Esophagus (tissue), 2 donors: ENCODE measurements around the gene PYGM. TPM values are rescaled to one million over a fixed set of nuclear protein-coding genes. Genes with fewer than 3 reads are reported as not detected.

Experiments used
- H3K27ac ChIP-seq, 2 donors: one replicate each; pipeline ENCODE4 v1.5.1; 2013; ENCODE audit warnings: low read depth in 2 of 2, mild to moderate bottlenecking in 2 of 2, inconsistent platforms in 1 of 2, low read length in 1 of 2, moderate library complexity in 1 of 2
- H3K27me3 ChIP-seq, 2 donors: one replicate each; pipeline ENCODE4 v1.6.1; 2013; ENCODE audit warnings: low read length in 2 of 2, control low read depth in 1 of 2, mild to moderate bottlenecking in 1 of 2; ENCODE audit not compliant: insufficient read depth in 2 of 2, control insufficient read depth in 1 of 2
- H3K36me3 ChIP-seq, 2 donors: one replicate each; pipeline ENCODE4 v1.6.1; 2013; ENCODE audit warnings: low read length in 1 of 2; ENCODE audit not compliant: control insufficient read depth in 2 of 2, insufficient read depth in 2 of 2
- H3K4me1 ChIP-seq, 2 donors: one replicate each; pipeline ENCODE4 v1.6.1; 2013; ENCODE audit warnings: low read length in 1 of 2; ENCODE audit not compliant: control insufficient read depth in 2 of 2, insufficient read depth in 2 of 2
- H3K4me3 ChIP-seq, 2 donors: one replicate each; pipeline ENCODE4 v1.5.1; 2013; ENCODE audit warnings: low read length in 2 of 2, mild to moderate bottlenecking in 2 of 2, low read depth in 1 of 2, moderate library complexity in 1 of 2
- H3K9me3 ChIP-seq, 2 donors: one replicate each; pipeline ENCODE4 v1.6.1; 2013; ENCODE audit warnings: mild to moderate bottlenecking in 2 of 2, low read depth in 1 of 2, low read length in 1 of 2, moderate library complexity in 1 of 2; ENCODE audit not compliant: control insufficient read depth in 2 of 2, insufficient read depth in 1 of 2
- WGBS, 2 donors: extraction: QIAGEN DNeasy Blood & Tissue Kit; methylation state at CpG; one replicate each; pipeline ENCODE4 v1.1.7; 2013; 5-methylcytosine and 5-hydroxymethylcytosine counted together
- polyA plus RNA-seq, 2 donors: library from polyadenylated mRNA; stranded (reverse); fragments of 200-250 nt; gene quantifications; one replicate each; pipeline ENCODE4 v1.2.3, GENCODE V29; 2013
- donor health status: healthy with polysubstance abuse.
- donor health status: Bipolar disorder and iron deficiency.

The PYGM gene
- polyA plus RNA-seq, 2 donors, result 1.2 to 1.7 TPM

DNA sequence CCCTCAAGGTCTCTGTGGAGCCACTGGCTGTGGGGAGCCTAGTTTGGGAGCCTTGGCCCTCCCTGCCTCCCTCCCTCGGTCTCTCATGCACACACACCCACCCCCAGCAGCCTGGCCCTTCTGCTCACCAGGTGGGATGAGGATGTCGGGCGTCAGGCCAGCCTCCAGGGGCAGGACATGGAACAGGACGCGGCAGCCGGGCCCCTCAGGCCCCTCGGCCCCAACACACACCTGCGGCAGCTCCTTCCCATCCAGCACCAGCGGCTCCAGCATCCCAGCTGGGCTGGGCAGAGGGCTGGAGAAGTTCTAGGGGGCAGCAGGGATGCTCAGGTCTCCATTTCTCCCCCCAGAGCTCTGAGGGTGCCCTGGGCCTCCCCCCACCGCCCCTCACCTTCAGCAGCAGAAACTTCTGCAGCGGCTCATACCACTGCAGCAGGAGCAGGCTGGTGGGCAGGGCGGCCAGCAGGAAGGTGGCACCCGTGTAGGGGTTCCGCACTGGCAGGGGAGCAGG, 32.1 kb upstream of the PYGM start:
- Histone ChIP-seq H3K4me3 (no peak overlapping the region), H3K27ac (no peak overlapping the region), H3K9me3 (no peaks in the 10 kb centered on the region), H3K36me3 (peaks cover 0 to 19% of the 10 kb centered on the region in 2 donors), H3K4me1 (no peaks in the 10 kb centered on the region), H3K27me3 (no peaks in the 10 kb centered on the region)
- 85 to 91% methylated on average over 14 of the region's 14 CpGs for WGBS, 2 donors

DNA sequence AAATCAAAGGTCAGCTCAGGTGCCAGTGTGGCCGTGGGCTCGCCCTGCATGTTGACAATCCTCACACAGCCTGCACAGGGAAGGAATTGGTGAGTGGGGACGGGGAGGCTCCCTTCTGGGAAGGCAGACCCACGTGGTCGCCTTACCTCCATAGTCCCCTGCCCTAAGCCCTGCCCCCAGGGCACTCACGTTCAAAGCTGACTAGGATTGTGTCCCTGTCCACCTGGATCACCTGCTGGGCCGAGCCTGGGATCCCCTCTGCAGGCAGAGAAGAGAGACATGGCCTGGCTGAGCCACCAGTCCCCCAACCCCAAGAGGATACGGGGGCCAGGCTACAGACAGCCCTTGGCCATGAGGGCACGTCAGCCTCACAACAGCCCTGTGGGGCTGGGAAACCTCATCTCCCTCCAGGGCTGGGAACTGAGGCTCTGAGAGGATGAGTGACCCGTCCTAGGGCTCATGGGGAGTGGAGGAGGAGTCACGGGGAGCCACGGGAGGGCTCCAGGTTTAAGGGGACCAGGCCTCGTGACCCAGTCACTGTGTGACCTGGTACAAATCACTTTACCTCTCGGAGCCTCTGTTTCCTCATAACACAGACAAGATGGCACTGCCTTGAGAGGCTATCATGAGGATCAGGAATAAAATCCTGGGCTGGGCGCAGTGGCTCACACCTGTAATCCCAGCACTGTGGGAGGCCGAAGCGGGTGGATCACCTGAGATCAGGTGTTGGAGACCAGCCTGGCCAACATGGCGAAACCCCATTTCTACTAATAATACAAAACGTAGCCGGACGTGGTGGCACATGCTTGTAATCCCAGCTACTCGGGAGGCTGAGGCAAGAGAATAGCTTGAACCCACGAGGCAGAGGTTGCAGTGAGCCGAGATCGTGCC, 30.7 kb upstream of the PYGM start:
- H3K4me1 ChIP-seq, result no peaks in the 10 kb centered on the region
- no peak overlapping the region for H3K27ac ChIP-seq
- peaks cover 0 to 12% of the 10 kb centered on the region in 2 donors for H3K36me3 ChIP-seq
- H3K4me3 ChIP-seq, result no peak overlapping the region
- 87 to 90% methylated on average over 25 of the region's 25 CpGs for WGBS, 2 donors
- no peaks in the 10 kb centered on the region for H3K27me3 ChIP-seq
- H3K9me3 ChIP-seq, result no peaks in the 10 kb centered on the region

DNA sequence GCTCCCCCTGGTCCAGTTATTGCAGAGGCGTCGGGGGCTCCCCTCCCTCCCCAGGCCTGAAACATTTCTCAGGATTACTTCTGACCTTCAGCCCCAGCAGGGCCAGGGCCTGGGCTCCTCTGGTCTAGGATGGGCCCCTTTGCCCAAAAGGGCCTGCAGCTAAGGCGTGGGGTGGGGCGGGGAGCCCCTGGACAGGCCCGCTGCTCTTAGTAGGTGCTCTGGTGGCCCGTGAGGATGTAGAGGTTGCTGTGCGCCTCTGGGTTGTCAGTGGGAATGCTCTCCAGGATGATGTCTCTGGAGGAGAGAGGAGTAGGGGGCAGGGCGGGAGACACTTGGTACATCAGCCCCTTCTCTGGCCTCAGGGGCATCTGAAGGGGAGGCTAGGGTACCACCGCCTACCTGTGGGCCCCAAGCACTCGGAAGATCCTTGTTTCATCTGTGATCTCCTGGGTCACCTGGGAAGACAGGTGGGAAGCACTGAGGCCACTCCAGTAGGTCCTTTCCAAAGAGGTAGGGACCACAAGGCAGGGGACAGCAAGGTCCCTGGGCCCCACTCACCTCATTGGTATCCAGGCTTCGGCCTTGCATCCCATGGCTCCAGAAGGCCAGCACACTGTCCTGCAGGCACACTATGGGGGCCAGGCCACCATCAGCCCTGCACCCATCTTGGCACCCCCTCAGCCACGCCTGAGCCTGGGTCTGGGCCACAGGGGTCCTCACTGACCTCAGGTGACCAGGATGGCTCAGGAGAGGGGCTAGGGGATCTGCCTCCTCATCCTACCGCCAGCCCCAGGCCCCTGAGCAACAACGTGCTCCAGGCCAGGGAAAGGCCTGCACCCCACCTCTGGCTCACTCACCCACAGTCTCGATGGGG, 29.8 kb upstream of the PYGM start:
- no peak overlapping the region for H3K27ac ChIP-seq
- no peak overlapping the region for H3K4me3 ChIP-seq
- H3K36me3 ChIP-seq, result peaks cover 0 to 12% of the 10 kb centered on the region in 2 donors
- WGBS, 2 donors, result 89 to 91% methylated on average over 15 of the region's 15 CpGs
- no peaks in the 10 kb centered on the region for H3K4me1 ChIP-seq
- no peaks in the 10 kb centered on the region for H3K9me3 ChIP-seq
- no peaks in the 10 kb centered on the region for H3K27me3 ChIP-seq

DNA sequence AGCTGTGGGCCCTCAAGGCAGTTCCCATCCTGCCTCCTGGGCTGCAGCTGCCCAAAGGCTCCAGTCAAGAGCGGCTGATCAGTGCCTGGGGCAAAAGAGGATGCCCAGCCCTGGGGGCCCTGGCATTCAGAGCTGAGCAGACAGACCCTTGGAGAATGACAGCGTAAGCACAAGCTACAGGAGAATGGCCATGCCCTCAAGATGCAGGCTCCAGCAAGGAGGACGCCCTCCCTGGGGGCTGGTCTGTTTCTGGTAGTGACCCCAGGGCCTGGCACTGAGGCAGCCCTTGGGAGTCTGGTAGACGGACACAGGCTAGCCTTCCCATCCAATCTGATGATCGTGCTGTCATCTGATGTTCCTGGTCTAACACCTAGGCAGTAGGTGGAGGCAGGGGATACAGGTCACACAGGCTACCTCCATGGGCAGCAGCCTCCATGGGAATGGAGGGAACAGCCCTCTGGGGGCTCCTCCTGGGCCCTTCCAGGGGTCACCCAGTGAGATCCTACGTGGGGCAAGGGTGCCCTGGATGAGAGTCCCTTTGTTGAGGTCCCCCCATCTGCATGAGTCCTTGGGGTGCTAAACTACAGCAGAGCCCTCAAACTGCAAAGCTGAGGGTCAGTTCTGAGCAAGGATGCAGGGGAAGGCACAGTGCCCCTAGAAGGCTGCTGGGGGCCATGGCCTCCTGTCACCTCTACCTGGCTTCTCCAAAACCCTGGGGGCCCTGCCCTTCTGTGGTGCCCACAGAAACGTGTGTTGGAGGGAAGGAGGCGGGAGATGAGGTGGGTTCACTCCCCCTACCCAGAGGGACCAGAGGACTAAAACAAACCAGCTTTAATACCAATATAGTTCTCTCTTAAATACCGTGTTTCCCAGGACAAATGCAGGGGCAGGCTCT, 28.8 kb upstream of the PYGM start:
- H3K36me3 ChIP-seq, result peaks cover 0 to 12% of the 10 kb centered on the region in 2 donors
- H3K27ac ChIP-seq, result no peak overlapping the region
- no peaks in the 10 kb centered on the region for H3K9me3 ChIP-seq
- no peaks in the 10 kb centered on the region for H3K4me1 ChIP-seq
- WGBS, 2 donors, result 83 to 85% methylated on average over 9 of the region's 9 CpGs
- H3K27me3 ChIP-seq, result no peaks in the 10 kb centered on the region
- H3K4me3 ChIP-seq, result no peak overlapping the region

DNA sequence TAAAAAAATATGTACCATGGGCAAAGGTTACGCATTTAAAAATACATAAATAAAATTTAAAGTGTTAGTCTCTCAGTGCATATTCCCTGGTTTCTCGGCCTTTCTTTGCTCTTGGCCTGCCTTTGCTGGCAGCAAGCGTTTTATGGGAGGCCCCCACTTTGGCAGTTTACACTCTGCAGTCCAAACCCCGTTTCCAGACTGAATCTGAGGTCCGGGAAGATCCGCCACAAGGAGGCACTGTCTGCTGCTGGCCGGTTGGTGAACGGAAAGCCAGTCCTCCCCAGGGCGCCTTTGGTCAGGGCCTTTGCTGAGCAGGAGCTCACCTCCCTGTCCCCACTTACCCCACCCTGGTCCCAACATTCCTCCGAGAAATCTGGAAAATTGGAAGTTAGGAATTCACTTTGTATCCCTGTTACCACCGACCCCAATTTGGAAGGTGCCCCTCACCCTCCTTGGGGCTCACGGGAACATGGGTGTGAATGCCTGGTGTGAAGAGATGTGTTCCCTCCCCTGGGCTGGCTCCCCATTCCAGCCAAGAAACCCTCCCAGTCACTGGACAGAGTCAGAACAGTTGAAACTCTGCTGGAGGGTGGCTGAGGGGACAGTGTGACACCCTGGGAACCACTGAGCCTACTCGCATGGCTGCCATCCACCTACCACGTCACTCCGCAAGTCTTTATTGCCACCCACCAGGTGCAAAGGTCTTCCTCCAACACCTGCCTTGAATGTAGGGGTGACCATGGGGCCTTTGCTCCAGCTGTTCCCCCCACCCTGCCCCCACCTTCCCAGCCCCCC, 27.9 kb upstream of the PYGM start:
- H3K9me3 ChIP-seq, result no peaks in the 10 kb centered on the region
- no peak overlapping the region for H3K27ac ChIP-seq
- H3K4me3 ChIP-seq, result no peak overlapping the region
- H3K4me1 ChIP-seq, result no peaks in the 10 kb centered on the region
- WGBS, 2 donors, result 44% methylated on average over 15 of the region's 15 CpGs
- H3K27me3 ChIP-seq, result no peaks in the 10 kb centered on the region
- peaks cover 0 to 12% of the 10 kb centered on the region in 2 donors for H3K36me3 ChIP-seq

DNA sequence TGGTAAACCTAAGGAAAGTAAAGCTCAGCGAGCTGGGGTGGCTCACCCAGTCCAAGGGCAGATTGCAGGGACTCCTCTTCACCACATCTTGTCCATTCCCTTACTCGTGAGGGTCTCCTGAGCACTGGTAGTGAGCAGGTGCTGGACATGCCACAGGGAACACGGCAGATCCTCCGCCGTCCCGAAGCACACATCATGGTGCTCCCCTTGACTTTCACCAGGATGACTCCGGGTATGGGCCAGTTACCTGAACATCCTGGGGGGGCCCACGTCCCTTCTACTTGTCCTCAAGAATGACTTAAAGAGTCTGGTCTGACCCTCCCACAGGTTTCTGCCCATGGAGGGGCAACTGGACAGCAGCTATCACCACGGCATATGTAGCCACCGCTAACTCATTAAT, 26.5 kb upstream of the PYGM start:
- Histone ChIP-seq H3K27ac (no peak overlapping the region), H3K4me3 (no peak overlapping the region), H3K27me3 (no peaks in the 10 kb centered on the region), H3K36me3 (peaks cover 0 to 7% of the 10 kb centered on the region in 2 donors), H3K4me1 (no peaks in the 10 kb centered on the region), H3K9me3 (no peaks in the 10 kb centered on the region)
- 91 to 95% methylated on average over 10 of the region's 10 CpGs for WGBS, 2 donors

DNA sequence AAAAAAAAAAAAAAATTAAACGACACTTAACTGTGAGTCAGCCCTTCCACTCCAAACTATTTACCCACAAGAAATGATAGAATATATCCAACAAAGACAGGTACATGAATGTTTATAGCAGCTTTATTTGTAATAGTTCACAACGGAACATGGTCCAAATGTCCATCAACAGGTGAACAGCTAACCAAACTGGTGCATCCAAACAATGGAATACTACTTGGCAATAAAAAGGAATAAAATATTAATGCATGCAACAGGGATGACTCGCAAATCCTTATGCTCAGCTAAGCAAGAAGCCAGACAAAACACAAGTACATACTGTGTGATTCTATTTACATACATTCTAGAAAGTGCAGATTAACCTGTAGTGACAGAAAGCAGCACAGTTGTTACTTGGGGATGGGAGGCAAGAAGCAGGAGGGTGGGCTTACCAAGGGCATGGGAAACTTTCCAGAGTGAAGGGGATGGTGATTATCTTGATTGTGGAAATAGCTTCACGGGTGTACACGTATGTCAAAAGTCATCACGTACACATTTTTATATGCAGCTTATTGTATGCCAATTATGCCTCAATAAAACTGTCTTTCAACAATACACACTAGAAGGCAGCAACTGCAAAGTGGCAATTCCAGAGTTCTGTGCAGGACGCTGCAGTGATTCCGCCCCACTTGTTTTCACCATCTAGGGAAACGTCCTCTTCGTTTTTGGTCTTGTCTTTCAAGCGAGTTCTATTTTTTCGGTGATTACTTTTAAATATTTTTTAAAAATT, 25.2 kb upstream of the PYGM start:
- Histone ChIP-seq H3K36me3 (peaks cover 0 to 4% of the 10 kb centered on the region in 2 donors), H3K9me3 (no peaks in the 10 kb centered on the region), H3K4me3 (no peak overlapping the region), H3K27ac (no peak overlapping the region), H3K27me3 (no peaks in the 10 kb centered on the region), H3K4me1 (no peaks in the 10 kb centered on the region)
- 85% methylated on average over 12 of the region's 12 CpGs for WGBS, 2 donors
